GM12864 (cell line): Measurements from ENCODE around the gene STK32B.

Experiments
- DNase-seq: peaks from one replicate; pipeline ENCODE4 v3.0.0-alpha.2; 2011; ENCODE audit warnings: low read depth
- H3K4me3 ChIP-seq: 2 replicates; pipeline ENCODE4 v1.5.1; 2011; ENCODE audit warnings: mild to moderate bottlenecking, low read depth, low read length, control low read depth
- TF ChIP-seq, protein P1 (sequence below): IDR thresholded peaks from 2 replicates; pipeline ENCODE4 v1.5.1; 2011; ENCODE audit warnings: low read depth, mild to moderate bottlenecking, moderate library complexity, low read length, control low read depth, inconsistent platforms; ENCODE audit errors: missing control alignments

The STK32B gene

DNA sequence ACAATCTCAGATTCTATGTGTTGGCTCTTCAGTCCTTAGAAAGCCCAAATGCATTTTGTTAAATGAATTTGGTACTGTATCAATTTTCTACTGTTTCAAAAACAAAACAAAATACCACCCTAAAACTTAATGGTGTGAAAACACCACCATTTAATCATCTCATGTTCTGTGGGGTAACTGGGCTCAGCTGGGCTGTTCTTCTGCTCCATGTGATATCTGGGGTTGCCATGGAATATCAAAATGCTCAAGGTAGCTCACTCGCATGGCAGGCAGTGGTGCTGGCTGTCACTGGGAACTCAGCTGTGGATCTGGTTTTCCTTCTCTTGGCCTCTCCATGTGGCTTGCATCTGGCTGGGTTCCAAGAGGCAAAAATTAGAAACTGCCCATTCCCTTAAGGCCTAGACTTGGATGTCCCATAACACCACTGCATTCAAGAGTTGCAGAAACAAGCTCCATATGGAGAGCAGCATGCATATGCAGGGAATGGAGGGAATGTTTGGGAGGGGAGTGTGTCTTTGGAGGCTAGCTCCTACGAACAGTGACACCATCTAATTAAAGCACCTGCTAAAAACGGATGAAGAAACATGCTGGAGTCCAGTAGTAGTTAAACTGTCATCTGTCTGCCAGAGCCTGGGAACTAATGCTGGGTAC is 279.2 kb downstream of the STK32B start:
- TF ChIP-seq, protein P1, sequence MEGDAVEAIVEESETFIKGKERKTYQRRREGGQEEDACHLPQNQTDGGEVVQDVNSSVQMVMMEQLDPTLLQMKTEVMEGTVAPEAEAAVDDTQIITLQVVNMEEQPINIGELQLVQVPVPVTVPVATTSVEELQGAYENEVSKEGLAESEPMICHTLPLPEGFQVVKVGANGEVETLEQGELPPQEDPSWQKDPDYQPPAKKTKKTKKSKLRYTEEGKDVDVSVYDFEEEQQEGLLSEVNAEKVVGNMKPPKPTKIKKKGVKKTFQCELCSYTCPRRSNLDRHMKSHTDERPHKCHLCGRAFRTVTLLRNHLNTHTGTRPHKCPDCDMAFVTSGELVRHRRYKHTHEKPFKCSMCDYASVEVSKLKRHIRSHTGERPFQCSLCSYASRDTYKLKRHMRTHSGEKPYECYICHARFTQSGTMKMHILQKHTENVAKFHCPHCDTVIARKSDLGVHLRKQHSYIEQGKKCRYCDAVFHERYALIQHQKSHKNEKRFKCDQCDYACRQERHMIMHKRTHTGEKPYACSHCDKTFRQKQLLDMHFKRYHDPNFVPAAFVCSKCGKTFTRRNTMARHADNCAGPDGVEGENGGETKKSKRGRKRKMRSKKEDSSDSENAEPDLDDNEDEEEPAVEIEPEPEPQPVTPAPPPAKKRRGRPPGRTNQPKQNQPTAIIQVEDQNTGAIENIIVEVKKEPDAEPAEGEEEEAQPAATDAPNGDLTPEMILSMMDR: no peak
- no peak for DNase-seq
- no peak overlapping the region for H3K4me3 ChIP-seq

DNA sequence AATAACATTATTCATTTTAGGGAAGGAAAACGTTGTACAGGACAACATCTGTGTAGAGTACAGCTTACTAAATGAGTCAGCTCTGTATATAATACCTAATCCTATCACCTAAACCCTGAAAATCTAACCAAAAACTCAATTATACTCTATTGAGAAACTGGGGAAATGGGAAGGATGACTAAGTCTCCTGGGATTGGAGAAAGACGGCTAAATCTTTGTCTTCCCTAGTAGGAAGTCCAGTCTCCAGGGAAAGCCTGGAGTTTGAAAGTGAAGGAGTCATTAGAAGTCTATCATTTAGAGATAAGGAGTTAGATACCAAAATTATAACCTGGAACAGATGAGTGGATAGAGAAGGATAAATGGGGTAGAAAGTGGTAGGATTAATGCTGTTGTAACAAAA is 286.5 kb downstream of the STK32B start:
- TF ChIP-seq, protein P1: no peak
- no peak for DNase-seq

DNA sequence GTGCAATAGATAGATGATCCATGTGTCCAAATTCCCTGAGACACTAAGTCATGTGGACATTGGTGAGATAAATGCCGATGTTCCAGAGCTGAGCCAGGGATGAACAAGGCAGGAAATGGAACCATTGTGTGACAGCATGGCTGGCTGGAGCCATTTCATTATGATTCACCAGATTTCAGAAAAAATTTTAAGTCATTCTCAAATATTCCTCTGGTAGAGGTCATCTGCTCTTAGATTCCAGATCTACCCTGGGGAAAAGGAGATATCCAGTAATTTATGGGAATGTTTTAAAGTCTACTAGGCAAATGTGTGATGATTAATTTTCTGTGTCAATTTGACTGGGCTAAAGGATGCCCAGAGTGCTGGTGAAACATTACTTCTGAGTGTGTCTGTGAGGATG is 287.3 kb downstream of the STK32B start:
- DNase-seq: no peak
- H3K4me3 ChIP-seq: no peak overlapping the region
- TF ChIP-seq, protein P1: no peak

More for the DNA sequence above, 286.5 kb downstream of the STK32B start:
- no peak overlapping the region for H3K4me3 ChIP-seq

DNA sequence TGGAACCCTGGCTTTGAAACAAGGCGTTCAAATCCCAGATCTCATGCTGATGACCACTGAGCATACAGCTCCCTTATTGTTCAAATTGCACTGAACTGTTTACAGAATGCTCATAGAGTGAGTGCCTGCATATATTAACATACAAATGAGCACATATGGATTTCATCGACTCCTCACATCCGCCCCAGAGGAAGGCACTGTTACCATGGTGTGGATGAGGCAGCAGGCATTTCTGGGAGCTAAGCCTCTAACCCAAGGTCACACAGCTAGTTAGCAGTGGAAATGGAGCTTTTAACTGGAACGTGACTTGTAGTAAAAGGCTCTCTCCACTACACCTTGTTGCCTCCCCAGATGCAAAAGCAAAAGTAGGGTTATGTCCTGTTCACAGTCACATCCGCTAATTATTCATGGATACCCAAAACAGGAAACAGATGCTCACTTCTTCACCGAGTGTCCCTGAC is 289.7 kb downstream of the STK32B start:
- TF ChIP-seq, protein P1: no peak
- DNase-seq: no peak
- H3K4me3 ChIP-seq: no peak overlapping the region

DNA sequence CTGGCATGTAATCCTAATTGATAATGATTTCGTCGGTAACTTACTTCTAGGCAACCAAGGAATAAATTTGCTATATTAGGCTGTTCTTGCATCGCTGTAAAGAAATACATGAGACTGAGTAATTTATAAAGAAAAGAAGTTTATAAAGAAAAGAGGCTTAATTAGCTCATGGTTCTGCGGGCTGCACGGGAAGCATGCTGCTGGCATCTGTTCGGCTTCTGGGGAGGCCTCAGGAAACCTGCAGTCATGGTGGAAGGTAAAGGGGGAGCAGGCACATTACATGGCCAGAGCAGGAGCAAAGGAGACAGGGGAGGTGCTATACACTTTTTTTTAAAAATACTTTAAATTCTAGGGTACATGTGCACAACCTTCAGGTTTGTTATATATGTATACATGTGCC is 290.2 kb downstream of the STK32B start:
- TF ChIP-seq, protein P1: no peak
- no peak for DNase-seq
- no peak overlapping the region for H3K4me3 ChIP-seq

DNA sequence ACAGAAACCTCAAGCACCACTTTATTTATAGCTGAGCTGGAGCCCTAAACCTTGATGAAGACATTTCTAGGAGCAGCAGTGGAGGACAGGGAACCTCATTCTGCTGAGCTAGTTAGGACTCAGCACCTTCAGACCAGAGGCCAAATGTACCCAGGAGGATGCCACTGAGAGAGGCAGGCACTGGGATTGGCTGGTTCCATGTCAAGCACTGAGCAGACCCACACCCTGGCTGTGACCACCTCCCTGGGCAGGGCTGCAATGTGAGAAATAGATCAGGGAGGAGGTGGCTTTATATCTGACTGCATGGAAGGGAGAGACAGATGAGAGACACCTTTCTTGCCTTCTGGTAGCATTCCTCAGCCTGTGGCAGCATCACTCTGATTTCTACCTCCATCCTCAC is 304.6 kb downstream of the STK32B start:
- H3K4me3 ChIP-seq: no peak overlapping the region
- TF ChIP-seq, protein P1: no peak

DNA sequence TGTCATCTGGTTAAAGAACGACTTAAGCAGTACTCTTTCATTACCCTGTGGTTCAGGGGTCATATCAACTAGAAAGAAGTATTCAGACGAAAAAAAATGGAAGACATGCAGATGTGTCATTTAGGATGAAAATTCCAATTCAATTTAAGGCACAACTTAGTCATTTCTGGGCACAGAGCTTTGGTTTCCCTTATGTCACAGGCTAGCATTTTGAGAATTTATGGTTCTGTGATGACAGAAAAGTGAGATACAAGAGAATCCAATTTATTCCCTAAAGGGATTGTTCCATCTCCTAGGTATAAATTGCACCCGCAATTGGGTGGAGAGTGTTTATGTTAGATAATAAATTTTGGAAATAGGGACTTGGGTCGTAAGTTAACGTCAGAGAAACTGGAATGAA is 306.6 kb downstream of the STK32B start:
- no peak overlapping the region for H3K4me3 ChIP-seq
- no peak for DNase-seq
- TF ChIP-seq, protein P1: no peak

More for the DNA sequence above, 304.6 kb downstream of the STK32B start:
- no peak for DNase-seq
